ENCODE data around the gene PDCD11.

GRCh38 chr10:103448746-103449145 lies 52.3 kb downstream of the PDCD11 start:
- TF ChIP-seq POLR2A (IDR thresholded peaks at IDR 0.05; ENCODE audit: control extremely low read depth in 1 of 2, low read depth in 2 of 2, low read length in 2 of 2): no peak
- TF ChIP-seq CTCF (IDR thresholded peaks at IDR 0.05; ENCODE audit: control extremely low read depth in 1 of 3, insufficient read depth in 1 of 3, low read depth in 1 of 3, low read length in 3 of 3): no peak
- no peak for TF ChIP-seq CREB1 (IDR thresholded peaks at IDR 0.05)
- no peak for TF ChIP-seq GABPA (IDR thresholded peaks at IDR 0.05; ENCODE audit: borderline replicate concordance, insufficient read depth, low read length)
- TF ChIP-seq SP1 (IDR thresholded peaks at IDR 0.05; ENCODE audit: low read depth, low read length): no peak
- no peak for TF ChIP-seq ZNF274 (IDR thresholded peaks at IDR 0.05; ENCODE audit: borderline replicate concordance, extremely low read depth, low read length)
- TF ChIP-seq CEBPB (IDR thresholded peaks at IDR 0.05; ENCODE audit: low read depth, low read length): no peak
- TF ChIP-seq POLR2AphosphoS5 (IDR thresholded peaks at IDR 0.05; ENCODE audit: low read depth, low read length): no peak
- no peak for TF ChIP-seq MAX (IDR thresholded peaks at IDR 0.05)
- TF ChIP-seq EZH2 (IDR thresholded peaks at IDR 0.05; ENCODE audit: low read depth, low read length, severe bottlenecking): no peak
- no peak for TF ChIP-seq KDM1A (IDR thresholded peaks at IDR 0.05; ENCODE audit: borderline replicate concordance, low read length)
